GM21447 (cell line): Measurements from ENCODE around the gene STYXL2.

Experiments used
- ATAC-seq: cut with Tn5 transposase; IDR thresholded peaks from one replicate; pipeline ENCODE4 v1.9.1; 2021; ENCODE audit not compliant: unreplicated experiment

STYXL2 gene

DNA sequence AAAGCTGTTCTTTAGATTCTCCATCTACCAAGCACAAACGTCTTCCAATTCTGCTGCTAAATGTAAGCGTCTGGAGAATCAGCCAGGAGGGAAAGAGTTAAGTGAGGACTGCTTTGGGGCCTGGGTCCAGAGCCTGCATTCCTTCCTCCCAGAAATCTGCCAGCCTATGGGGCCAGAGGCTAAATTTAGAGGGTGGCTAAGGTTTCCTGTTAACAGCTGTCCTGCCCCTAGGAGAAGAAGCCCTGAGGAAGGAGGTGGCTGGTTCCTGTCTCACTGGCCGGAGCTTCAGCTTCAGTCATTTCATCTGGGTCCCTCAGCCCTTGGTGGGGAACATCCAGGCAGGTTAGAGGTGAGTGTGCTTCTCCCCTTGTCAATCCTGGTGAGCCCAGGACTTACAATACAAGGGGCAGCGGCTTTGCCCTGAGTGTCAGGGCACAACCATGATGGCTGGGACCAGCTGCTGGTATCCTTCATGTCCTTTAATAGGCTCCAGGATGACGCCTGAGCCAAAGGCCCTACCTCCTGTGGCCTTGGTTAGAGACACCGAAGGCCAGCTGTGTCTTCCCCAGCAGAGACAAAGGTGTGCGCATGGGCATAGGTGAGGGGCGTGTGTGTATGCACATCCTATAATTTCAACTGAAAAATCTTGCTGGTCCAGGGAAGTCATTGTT is at the start of gene STYXL2:
TSS of gene STYXL2 (plus strand) at position 230 of the 671 bp plus-strand sequence. CDS start 775 bp downstream, outside the sequence.
- no peak for ATAC-seq

DNA sequence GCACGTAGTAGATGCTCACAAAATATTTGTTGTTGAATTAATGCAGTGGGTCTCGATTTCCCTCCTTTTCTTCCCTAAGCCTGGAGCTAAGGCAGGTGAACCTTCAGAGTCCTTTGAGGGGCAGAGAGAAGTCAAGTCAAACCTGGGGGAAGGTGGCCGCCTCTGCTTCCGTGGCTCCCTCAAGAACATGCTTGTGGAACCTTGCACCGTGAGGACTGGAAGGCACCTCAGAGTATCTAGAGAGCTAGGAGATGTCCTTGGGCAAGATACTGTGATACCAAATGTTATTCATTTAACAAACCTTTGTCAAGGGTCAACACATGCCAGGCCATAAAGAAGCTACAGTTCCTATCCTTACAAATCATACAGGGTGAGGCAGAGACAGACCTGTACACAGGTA is 42.0 kb upstream of the STYXL2 start:
- no peak for ATAC-seq

DNA sequence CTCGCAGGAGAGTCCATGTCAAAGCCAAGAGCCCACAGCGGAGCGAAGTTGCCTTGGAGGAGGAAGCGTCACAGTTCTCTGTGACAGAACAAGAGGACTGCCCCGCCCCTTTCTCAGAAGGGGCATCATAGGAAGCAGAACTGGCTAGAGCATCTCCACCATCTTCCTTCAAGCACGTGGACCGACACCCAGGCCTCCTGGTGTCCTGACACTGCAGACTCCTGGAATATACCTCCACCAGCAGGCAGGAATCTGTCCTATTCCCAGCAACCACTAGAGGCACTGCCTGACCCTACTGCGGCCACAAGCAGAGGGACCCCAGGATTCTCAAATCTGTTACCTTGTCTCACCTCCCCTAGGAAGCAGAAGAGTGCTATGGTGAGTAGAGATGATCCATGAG is 41.5 kb upstream of the STYXL2 start:
- ATAC-seq, result no peak

DNA sequence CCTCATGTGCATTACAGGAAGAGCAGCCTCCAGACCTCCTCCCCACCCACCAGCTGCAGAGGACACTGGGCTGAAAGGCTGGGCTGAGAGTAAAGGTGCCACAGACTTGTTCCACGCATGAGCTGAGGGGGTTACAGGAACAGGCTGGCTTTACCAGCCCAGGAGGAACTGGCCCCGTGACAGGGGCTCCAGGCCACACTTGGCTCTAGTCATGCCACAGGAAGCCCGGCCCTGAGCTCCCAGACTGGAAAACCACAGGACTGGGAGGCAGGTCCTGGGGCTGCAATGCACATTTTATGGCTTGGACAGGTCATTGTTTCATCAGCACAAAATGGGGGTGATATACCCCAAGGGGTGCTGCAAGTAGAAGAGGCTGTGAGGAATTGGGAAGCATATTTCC is 39.3 kb upstream of the STYXL2 start:
- no peak for ATAC-seq

DNA sequence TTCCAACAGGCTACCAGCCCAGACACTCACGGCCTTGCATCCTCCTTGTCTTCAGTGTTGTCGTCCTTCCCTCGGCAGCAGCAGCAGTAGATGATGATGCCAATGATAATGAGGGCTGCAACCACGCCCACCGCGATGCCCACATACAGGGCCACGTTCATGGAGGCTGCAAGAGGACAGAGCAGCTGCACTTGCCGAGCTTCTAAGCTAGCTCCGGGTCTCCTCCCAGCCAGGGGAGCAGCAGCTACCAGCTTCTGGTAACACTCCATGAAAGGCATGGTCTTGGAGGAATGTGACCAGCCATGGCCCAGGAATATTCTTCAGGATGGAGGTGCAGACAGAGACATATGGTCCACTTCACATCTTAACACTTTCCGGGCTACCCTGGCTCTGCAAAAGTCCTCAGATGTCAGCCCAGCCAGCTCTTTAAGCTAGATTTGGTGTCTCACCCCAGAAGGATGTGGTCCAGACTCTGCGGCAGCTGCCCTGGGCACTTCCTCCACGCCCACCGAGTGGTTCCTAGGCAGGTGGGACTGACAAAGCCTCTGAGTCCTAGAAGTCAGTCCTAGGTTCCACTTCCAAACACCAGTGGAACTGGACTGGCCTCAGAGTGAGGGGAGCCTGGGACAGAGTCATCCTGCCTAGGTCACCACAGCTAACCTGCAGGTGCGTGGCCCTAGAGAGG is 38.8 kb upstream of the STYXL2 start:
- ATAC-seq, result no peak

DNA sequence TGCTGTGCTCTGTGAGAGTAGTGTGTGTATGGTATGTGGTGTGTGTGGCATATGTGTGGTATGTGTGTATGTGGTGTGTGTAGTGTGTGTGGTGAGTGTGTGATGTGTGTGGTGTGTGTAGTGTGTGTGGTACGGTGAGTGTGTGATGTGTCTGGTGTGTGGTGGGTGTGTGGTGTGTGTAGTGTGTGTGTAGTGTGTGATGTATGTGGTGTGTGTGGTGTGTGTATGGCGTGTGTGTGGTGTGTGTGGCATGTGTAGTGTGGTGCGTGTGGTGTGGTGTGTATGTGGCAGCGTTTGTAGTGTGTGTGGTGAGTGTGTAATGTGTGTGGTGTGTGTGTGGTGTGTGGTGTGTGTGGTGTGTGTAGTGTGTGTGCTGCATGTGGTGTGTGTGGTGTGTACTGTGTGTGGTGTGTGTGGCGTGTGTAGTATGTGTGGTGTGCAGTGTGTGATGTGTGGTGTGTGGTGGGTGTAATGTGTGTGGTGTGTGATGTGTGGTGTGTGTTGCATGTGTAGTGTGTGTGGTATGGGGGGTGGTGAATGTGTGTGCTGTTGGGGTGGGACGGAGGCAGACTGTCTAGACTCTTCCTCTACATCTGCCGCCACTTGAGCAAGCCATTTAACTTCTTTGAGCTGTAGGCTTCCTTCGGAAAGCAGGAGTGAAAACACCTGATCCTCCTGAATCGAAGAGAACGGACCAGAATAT is 37.2 kb upstream of the STYXL2 start:
- ATAC-seq, result no peak

DNA sequence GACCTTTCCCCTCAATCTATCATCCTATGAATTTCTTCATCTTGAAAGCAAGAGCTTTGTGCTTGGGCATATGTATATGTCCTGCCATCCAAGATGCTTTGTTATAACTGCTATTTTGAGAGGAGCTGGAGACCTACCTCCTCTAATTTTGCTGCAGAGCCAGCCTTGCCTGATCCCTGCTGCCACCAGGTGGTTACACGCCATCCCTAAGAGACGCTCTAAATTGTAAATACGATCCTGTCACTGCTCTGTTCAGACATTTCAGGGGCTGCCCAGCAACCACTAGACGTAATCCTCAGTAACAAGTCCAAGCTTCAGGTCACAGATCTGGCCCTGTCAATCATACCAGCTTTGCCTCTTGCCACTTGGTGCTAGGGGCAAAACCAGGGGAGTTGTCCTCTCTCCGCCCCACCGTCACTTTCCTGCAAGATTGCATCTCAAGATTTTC is 36.6 kb upstream of the STYXL2 start:
- no peak for ATAC-seq

DNA sequence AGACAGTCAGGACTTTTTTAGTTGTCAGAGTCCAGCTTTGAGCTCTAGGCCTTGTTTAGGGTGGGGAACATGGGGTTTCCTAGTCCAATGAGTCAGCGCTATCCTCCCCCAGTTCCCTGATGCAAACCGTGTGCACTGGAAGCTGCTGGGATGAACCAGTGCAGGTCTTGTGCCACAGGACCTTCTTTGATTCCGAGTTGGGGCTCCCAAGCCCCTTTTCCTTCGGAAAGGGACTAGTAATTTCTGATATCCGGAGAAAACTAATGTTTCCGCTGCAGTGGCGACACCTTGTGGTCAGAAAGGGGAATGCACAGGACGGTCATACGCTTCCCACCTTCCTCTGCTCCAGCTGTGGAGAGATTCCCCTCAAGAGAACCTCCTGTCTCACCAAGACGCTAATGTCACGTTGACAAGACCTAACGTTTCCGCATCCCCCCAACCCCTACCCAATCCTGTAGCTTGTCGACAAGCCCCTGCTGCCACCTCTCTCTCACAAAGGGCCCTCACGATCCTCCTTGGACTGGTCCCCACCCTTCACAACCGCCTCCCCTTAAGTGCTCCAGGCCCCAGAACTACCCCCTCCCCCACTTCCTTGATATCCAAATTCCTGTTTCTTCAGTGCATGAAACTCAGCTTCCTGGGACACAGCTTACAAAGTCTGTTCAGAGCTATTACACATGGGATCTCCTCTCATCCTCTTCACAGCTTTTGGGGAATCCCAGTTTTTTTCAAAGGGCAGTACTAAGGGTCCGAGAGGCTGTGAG is 34.6 kb upstream of the STYXL2 start:
- peak; percentile 48 for ATAC-seq

DNA sequence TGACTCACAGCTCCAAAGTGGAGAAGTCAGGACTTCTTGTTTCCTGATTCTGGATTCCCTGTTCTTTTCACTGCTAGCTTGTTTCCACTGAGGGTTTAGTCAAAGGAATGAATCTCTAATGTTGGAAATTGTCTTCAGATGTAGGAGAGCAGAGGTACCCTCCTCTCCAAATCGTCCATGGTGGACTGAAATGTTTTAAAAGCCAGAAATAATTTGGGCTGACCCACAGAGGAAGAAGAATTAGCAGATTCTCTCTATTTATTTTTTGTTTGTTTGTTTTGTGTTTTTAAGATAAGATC is 34.1 kb upstream of the STYXL2 start:
- no peak for ATAC-seq

DNA sequence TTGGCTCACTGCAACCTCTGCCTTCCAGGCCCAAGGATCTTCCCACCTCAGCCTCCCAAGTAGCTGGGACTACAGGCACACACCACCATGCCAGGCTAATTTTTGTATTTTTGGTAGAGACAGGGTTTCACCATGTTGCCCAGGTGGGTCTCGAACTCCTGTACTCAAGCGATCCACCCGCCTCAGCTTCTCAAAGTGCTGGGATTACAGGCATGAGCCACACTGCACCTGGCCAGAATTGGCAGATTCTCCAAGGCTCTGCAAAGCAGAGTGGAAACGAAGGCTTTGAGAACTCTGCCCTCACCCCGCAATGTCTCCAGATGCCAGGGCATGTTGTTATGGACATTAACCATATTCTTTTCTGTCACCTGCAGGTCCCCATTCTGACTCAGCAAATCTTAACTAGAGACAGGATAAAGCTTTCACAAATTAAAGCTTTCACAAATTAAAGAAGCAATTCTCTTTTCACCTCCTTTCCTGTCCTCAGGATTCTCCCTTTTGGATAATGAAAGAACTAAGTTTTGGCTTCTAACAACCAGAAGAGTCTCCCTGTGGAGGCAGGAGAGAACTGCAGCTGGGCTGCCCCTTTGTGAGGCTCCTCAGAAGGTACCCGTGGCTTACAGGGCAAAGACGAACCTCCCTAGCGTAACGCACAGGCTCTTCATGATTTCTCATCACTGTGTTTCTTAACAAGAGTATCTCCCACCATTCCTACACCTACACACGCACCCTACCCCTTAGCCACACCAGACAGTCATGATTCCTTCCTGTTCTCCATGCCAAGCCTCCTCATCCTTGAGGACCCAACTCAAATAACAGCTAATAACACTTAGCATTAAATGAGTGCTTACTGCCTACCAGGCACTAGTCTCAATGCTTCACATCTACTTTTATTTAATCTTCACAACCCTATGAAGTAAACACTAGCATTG is 33.5 kb upstream of the STYXL2 start:
- ATAC-seq, result no peak

DNA sequence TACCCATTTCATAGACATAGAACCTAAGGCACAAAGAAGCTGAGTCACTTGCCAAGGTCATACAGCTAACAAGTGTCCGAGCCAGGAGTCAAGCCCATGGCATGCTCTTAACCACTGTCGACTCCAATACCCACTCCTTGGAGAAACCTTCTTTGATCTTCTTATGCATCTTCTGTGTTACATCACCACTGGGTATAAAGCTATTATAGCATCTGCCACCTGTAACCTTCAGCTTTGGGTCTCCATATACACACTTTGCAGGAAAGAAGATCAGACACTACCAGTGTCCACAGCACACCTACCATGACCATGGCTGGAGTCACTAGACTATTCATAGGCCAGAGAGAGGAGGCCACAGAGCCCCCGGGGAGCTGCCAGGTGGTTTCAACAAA is 32.8 kb upstream of the STYXL2 start:
- no peak for ATAC-seq

DNA sequence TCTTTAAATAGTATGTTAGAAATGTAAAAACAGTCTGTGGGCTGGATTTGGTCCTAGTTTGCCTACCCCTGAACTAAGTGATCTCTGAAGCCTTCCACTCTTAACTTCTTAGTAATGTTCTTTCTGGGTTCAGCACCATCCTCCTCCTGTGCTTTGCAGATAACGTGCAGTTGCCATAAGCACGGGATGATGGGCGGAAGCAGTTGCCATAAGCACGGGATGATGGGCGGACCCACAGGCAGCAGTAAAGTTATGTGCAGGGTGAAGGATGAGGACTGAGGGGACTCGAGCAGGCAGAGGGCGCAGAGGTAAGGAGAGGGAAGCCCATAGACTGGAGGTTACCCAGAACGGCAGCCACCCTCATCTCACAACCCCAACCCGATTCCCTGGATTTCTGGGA is 29.3 kb upstream of the STYXL2 start:
- no peak for ATAC-seq

DNA sequence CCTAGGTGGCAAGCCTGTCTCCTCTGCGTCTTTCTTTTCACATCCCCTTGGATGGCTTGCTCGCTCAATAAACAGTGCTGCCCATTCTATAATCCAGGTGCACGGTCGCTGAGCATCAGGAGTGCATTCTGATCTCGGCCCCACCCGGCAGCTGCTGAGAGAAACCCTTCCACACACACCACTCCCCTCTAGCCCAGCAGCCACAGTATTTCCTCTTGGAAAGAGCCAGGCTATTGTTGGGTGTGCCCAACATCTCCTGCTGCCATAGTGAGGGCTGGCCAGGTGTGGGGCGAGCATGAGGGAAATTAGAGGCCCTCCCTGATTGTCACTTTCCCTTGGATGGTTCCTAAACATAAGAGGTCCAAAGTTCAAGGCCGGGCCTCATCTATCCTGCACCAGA is 28.4 kb upstream of the STYXL2 start:
- ATAC-seq, result no peak

DNA sequence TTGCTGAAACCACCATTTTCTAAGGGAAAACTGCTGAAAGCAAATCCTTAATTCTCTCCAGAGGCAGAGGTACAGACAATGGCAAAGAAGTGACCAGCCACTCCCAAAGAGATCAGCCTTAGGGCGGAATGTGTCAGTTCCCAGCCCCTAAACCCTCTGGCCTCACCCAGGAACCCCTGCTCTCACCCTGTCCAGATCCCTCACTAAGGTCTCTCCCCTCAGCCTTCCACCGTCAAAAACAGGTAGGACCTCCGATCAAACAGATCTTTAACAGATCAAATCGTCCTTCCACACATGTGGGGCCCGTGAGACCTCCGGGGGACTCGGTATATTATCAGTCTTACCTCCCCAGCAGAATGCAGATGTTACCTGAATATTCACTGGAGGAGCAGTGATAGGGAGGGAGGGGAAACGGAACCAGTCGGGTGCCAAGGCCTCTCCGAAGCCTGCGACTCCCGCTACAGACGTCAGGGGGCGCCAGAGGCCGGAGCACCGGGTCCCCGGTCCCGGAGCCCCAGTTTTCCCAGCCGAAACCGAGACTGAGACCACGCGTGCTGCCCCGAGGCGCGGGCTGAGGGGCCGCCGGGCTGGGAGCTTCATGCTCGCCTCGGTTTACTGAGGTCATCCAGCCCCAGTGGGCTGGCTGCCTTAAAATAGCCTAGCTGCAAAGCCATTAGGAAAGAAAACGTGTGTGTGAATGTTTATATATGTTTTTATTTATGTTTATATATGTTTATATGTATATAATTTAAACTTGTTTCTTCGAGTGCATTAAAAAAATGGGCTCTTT is 27.3 kb upstream of the STYXL2 start:
- no peak for ATAC-seq

DNA sequence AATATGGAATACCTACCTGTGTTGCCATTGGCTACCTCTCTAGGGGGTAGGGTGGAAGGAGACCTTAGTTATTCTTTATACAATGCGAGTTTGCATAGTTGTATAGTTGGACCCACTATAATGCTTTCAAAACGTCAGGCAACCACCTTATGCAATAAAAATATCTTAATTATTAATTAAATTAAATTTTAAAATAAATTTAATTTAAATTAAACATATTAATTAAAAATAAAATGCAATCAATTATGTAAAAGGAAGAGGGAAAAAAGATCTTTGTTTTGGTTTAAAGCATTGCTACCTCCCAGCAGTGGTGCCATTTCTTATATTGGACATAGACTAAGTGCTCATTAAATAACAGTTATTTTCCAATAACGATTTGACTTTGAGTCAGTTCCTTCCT is 26.0 kb upstream of the STYXL2 start:
- ATAC-seq, result no peak

DNA sequence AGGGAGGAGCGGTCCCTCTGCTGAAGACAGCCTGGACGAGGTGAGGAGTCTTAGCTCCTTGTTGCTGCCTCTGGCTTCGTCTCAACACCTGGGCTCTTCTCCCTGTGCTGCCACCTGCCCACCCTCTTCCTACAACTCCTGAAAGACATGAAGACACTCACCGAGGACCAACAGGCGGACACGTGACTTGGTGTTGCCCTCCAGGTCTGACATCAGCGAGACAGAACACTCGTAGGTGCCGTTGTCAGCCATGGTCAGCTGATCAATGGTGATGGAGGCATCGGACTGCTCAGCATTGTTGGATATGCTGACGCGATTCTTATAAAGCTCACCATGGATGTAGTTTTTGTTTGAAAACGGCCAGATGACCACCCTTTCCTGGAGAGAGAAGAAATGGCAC is 25.1 kb upstream of the STYXL2 start:
- ATAC-seq, result no peak

DNA sequence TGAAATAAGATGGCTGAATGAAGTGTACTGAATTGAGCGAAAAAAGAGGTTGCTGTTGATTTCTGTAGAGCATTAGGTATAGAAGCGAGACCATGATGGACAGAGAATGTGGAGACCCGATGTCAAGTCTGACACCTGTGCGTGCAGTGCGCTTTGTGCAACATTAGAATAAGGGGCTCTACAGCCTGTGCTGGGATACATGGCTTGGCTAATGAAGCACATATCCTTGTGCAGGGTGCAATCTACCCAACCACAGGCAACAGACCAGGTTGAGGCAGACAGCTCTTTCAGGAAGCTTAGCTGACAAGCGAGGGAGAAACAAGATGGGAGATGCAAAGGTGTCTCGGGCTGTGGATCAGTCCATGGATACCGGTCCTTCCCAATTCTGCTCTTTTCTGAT is 22.6 kb upstream of the STYXL2 start:
- no peak for ATAC-seq

DNA sequence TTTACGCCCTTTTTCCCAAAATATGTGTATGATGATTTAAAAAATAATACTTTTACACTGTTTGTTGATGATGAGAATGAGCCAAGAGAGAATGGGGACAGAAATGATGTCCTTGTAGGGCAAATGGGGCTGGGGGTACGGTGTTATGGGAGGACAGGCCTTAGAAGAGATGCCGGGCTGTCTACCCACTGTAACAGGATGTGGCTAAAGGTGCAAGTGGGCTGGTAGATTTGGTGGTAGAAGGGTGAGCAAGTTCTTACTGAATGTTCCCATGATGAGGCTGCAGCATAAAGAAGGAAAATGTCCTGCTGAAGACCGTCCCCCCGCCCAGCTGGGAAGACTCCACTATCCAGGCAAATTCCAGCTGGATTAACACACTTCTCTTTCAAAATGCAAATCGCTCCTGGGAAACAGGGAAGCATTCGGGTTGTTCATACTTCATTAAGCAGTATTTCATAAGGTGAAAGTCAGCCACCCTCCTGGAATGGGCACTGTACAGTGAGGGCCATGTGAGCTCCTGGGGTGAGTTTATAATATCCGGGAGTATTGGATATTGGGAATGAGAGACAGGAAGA is 17.7 kb upstream of the STYXL2 start:
- ATAC-seq, result no peak

DNA sequence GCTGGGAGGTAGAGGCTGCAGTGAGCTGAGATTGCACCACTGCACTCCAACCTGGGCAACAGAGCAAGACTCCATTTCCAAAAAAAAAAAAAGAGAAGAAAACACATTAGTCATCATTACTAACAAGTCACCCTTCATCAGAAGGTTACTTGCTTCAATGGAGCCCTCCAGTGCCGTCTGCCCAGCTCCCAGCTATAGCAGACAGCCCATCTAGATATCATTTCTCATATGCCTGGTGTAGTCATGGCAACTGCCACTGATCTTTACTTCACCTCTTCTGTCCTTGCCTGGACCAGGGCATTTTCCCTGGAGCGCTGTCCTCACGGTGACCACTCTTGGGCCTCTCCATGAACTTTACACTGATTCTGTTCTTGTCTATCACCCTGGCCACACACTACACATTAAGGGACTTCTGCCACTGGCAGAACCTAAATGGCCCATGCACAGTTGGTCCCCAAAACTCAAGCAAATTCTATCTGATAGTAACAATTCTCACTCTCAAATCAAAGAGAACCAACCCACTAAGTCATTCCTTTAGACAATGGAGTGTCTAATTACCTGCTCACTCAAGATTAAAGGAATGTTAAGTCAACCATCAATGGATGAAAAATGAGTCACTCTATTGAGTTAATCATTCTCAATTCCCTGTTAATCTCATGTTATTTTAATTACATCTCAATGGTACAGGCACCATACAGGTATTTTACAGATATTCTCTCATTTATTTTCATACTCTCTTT is 16.6 kb upstream of the STYXL2 start:
- ATAC-seq, result no peak
